Adipose tissue (tissue), 3 donors: ENCODE results near the gene SNAPIN. TPM values are rescaled to one million over a fixed set of nuclear protein-coding genes. Genes with fewer than 3 reads are reported as not detected.
"Not testable (repeated sequence)": the region's sequence is repeated elsewhere in the genome, so short reads cannot be mapped to it uniquely, and the experiment has no call there.

Experiments used
- H3K27ac ChIP-seq: one replicate; pipeline ENCODE4 v1.5.1; 2013; ENCODE audit warnings: low read depth, low read length
- WGBS, 3 donors: extraction: QIAGEN DNeasy Blood & Tissue Kit; methylation state at CpG; one replicate each; pipeline ENCODE4 v1.1.7; 2013; 5-methylcytosine and 5-hydroxymethylcytosine counted together
- polyA plus RNA-seq, 3 donors: library from polyadenylated mRNA; stranded (reverse); fragments of 200-250 nt; gene quantifications; one replicate each; pipeline ENCODE4 v1.2.3, GENCODE V29; 2013
- donor health status: healthy with polysubstance abuse.
- donor health status: Bipolar disorder and iron deficiency.
- donor health status: healthy.

Gene SNAPIN
- polyA plus RNA-seq, 3 donors = 15.2 to 52.2 (median 49.1) TPM

GRCh38 chr1:153669606-153670005 lies 11.1 kb downstream of the SNAPIN start:
- H3K27ac ChIP-seq = no peak overlapping the region
- WGBS, 3 donors = 63 to 79% (median 78%) methylated on average over 6 of the region's 6 CpGs

- 1% methylated on average over 22 of the region's 22 CpGs for WGBS, 3 donors
- no peak overlapping the region for H3K27ac ChIP-seq
Measured at GRCh38 chr1:153670257-153670858, 11.9 kb downstream of the SNAPIN start.

GRCh38 chr1:153670859-153671627 lies 12.5 kb downstream of the SNAPIN start, which contains the start of gene ILF2:
Gene ILF2, minus strand, starts transcription at chr1:153670993. Its CDS starts 71 bp downstream, at chr1:153670922.
- 0 to 1% (median 0%) methylated on average over 35 of the region's 35 CpGs for WGBS, 3 donors
- H3K27ac ChIP-seq = no peak within 1 kb of the TSS

GRCh38 chr1:153671628-153672353 lies 13.3 kb downstream of the SNAPIN start:
- 6 to 8% (median 8%) methylated on average over 28 of the region's 28 CpGs for WGBS, 3 donors
- H3K27ac ChIP-seq = not testable (repeated sequence)

GRCh38 chr1:153673511-153673910 lies 15.0 kb downstream of the SNAPIN start:
- 93 to 100% (median 93%) methylated on average over 2 of the region's 2 CpGs for WGBS, 3 donors
- no peak overlapping the region for H3K27ac ChIP-seq

- H3K27ac ChIP-seq = no peak overlapping the region
- 2 to 5% (median 2%) methylated on average over 26 to 29 of the region's 29 CpGs for WGBS, 3 donors
Measured at GRCh38 chr1:153677718-153678518, 19.4 kb downstream of the SNAPIN start.

GRCh38 chr1:153678519-153679336 lies 20.2 kb downstream of the SNAPIN start, which contains the start of gene NPR1:
Gene NPR1, plus strand, starts transcription at chr1:153678688. Its CDS starts 421 bp downstream, at chr1:153679109.
- no peak within 1 kb of the TSS for H3K27ac ChIP-seq
- WGBS, 3 donors = 1% methylated on average over 65 to 78 of the region's 78 CpGs

- 1 to 6% (median 2%) methylated on average over 68 to 73 of the region's 73 CpGs for WGBS, 3 donors
- H3K27ac ChIP-seq = no peak overlapping the region
Measured at GRCh38 chr1:153679337-153680119, 21.0 kb downstream of the SNAPIN start.

- WGBS, 3 donors = 13 to 37% (median 14%) methylated on average over 9 to 10 of the region's 10 CpGs
- H3K27ac ChIP-seq = no peak overlapping the region
Measured at GRCh38 chr1:153680120-153680403, 21.6 kb downstream of the SNAPIN start.

- H3K27ac ChIP-seq = no peak overlapping the region
- WGBS, 3 donors = 80 to 90% (median 85%) methylated on average over 7 of the region's 7 CpGs
Measured at GRCh38 chr1:153682730-153683129, 24.2 kb downstream of the SNAPIN start.

GRCh38 chr1:153683854-153684253 lies 25.4 kb downstream of the SNAPIN start:
- H3K27ac ChIP-seq = no peak overlapping the region
- 73 to 86% (median 79%) methylated on average over 5 of the region's 5 CpGs for WGBS, 3 donors

- WGBS, 3 donors = 52 to 92% (median 88%) methylated on average over 12 of the region's 12 CpGs
- no peak overlapping the region for H3K27ac ChIP-seq
Measured at GRCh38 chr1:153684892-153685291, 26.4 kb downstream of the SNAPIN start.

- 71 to 84% (median 82%) methylated on average over 11 of the region's 11 CpGs for WGBS, 3 donors
- H3K27ac ChIP-seq = no peak overlapping the region
Measured at GRCh38 chr1:153685544-153686340, 27.2 kb downstream of the SNAPIN start.

- 80 to 90% (median 84%) methylated on average over 16 of the region's 16 CpGs for WGBS, 3 donors
- no peak overlapping the region for H3K27ac ChIP-seq
Measured at GRCh38 chr1:153687346-153688125, 29.0 kb downstream of the SNAPIN start.

- WGBS, 3 donors = 81 to 88% (median 84%) methylated on average over 7 of the region's 7 CpGs
- H3K27ac ChIP-seq = no peak overlapping the region
Measured at GRCh38 chr1:153688276-153688675, 29.8 kb downstream of the SNAPIN start.
